Breast epithelium (tissue), 4 donors: ENCODE results near the gene NUDT19. TPM values are rescaled to one million over a fixed set of nuclear protein-coding genes. Genes with fewer than 3 reads are reported as not detected.
"Not testable (repeated sequence)": the region's sequence is repeated elsewhere in the genome, so short reads cannot be mapped to it uniquely, and the experiment has no call there.

ENCODE experiments used
- DNase-seq, 2 donors: peaks; one replicate each; pipeline ENCODE4 v3.0.0-alpha.2; 2019; ENCODE audit warnings: low spot score in 2 of 2
- H3K27ac ChIP-seq, 2 donors: fragments of 200-600 bp; sonication (generic) in 1 of 2; one replicate each; pipeline ENCODE4 v1.5.1; 2016 to 2019; ENCODE audit warnings: mild to moderate bottlenecking in 1 of 2
- H3K27me3 ChIP-seq, 2 donors: fragments of 200-600 bp; sonication (generic) in 1 of 2; one replicate each; pipeline versions ENCODE4 v1.5.1 to v1.6.0; 2017 to 2019; ENCODE audit warnings: control low read depth in 1 of 2, mild to moderate bottlenecking in 1 of 2
- H3K36me3 ChIP-seq: fragments of 200-600 bp; one replicate; pipeline ENCODE4 v1.5.1; 2019
- H3K4me1 ChIP-seq, 2 donors: fragments of 200-600 bp; sonication (generic); one replicate each; pipeline ENCODE4 v1.5.1; 2016 to 2019; ENCODE audit warnings: control low read depth in 1 of 2
- H3K4me3 ChIP-seq, 3 donors: fragments of 200-600 bp; sonication (generic); 1 replicate in 2 of 3; 2 replicates in 1 of 3; pipeline ENCODE4 v1.5.1; 2016 to 2019; ENCODE audit warnings: mild to moderate bottlenecking in 3 of 3, moderate library complexity in 2 of 3
- H3K9me3 ChIP-seq, 2 donors: fragments of 200-600 bp; sonication (generic) in 1 of 2; one replicate each; pipeline ENCODE4 v1.5.1; 2016 to 2019; ENCODE audit warnings: control low read depth in 1 of 2
- CTCF ChIP-seq, 3 donors: fragments of 450-650 bp; IDR thresholded peaks; one replicate each; pipeline ENCODE4 v1.5.1; 2016 to 2017; ENCODE audit warnings: antibody characterized with exemption in 3 of 3, mild to moderate bottlenecking in 3 of 3, moderate library complexity in 3 of 3
- POLR2A ChIP-seq: fragments of 450-650 bp; IDR thresholded peaks from one replicate; pipeline ENCODE4 v1.6.1; 2016; ENCODE audit warnings: antibody characterized with exemption, mild to moderate bottlenecking, moderate library complexity
- POLR2AphosphoS5 ChIP-seq, 3 donors: sonication (generic); formaldehyde crosslinking; IDR thresholded peaks; one replicate each; pipeline ENCODE4 v1.6.1; 2017; ENCODE audit warnings: antibody characterized with exemption in 3 of 3
- intact Hi-C: fragments of 100-400 bp; cut with DNase I; formaldehyde crosslinking; loops from one replicate; pipeline ENCODE4 v1.15.1; 2023; ENCODE audit warnings: low total_unique reads
- total RNA-seq, 3 donors: library from RNA; depleted of rRNA; stranded (reverse); fragments of >200 nt; gene quantifications; one replicate each; pipeline ENCODE4 v1.1.0, GENCODE V29; 2016

Gene NUDT19
- total RNA-seq, 3 donors from 2014 or later = 7.2 to 9.5 (median 8.0) TPM

GRCh38 chr19:32743021-32743420 lies 51.4 kb downstream of the NUDT19 start:
- no peak for DNase-seq
- intact Hi-C loops = no loop called here
- H3K4me1 ChIP-seq = no peaks in the 10 kb centered on the region
- TF ChIP-seq POLR2A (no peak), CTCF (IDR thresholded peaks at IDR 0.05) (no peak), POLR2AphosphoS5 (IDR thresholded peaks at IDR 0.05) (no peak)
- H3K9me3 ChIP-seq = no peaks in the 10 kb centered on the region
- H3K4me3 ChIP-seq = no peak overlapping the region
- H3K27me3 ChIP-seq = no peaks in the 10 kb centered on the region
- H3K36me3 ChIP-seq = no peaks in the 10 kb centered on the region
- no peak overlapping the region for H3K27ac ChIP-seq

- H3K27me3 ChIP-seq = no peaks in the 10 kb centered on the region
Measured at GRCh38 chr19:32743447-32743846, 51.8 kb downstream of the NUDT19 start.

GRCh38 chr19:32744555-32745325 lies 53.1 kb downstream of the NUDT19 start:
- no peaks in the 10 kb centered on the region for H3K27me3 ChIP-seq
- intact Hi-C loops = no loop called here
- no peak overlapping the region for H3K4me3 ChIP-seq
- H3K9me3 ChIP-seq = no peaks in the 10 kb centered on the region
- H3K27ac ChIP-seq = no peak overlapping the region
- H3K36me3 ChIP-seq = no peaks in the 10 kb centered on the region
- H3K4me1 ChIP-seq = no peaks in the 10 kb centered on the region
- TF ChIP-seq CTCF (IDR thresholded peaks at IDR 0.05) (no peak), POLR2AphosphoS5 (IDR thresholded peaks at IDR 0.05) (no peak)
- no peak for DNase-seq

More at GRCh38 chr19:32743447-32743846, 51.8 kb downstream of the NUDT19 start:
- TF ChIP-seq POLR2AphosphoS5 (IDR thresholded peaks at IDR 0.05) = no peak
- TF ChIP-seq POLR2A = no peak
- no peak for TF ChIP-seq CTCF (IDR thresholded peaks at IDR 0.05)
- intact Hi-C loops = no loop called here
- H3K4me1 ChIP-seq = no peaks in the 10 kb centered on the region
- H3K9me3 ChIP-seq = no peaks in the 10 kb centered on the region
- no peak overlapping the region for H3K27ac ChIP-seq
- H3K36me3 ChIP-seq = no peaks in the 10 kb centered on the region
- no peak for DNase-seq
- H3K4me3 ChIP-seq = no peak overlapping the region

- H3K36me3 ChIP-seq, H3K4me1 ChIP-seq, H3K27me3 ChIP-seq, H3K9me3 ChIP-seq, H3K4me3 ChIP-seq, DNase-seq, intact Hi-C loops, H3K27ac ChIP-seq: not testable (repeated sequence)
Measured at GRCh38 chr19:32745594-32746251, 54.1 kb downstream of the NUDT19 start.

- DNase-seq, intact Hi-C loops, H3K36me3 ChIP-seq, H3K4me1 ChIP-seq, H3K27ac ChIP-seq, H3K27me3 ChIP-seq, H3K9me3 ChIP-seq, H3K4me3 ChIP-seq: not testable (repeated sequence)
Measured at GRCh38 chr19:32746631-32747196, 55.1 kb downstream of the NUDT19 start.

- Histone ChIP-seq H3K27ac (no peak overlapping the region), H3K4me1 (no peaks in the 10 kb centered on the region), H3K9me3 (no peaks in the 10 kb centered on the region), H3K27me3 (no peaks in the 10 kb centered on the region), H3K4me3 (no peak overlapping the region), H3K36me3 (no peaks in the 10 kb centered on the region)
- no peak for DNase-seq
- TF ChIP-seq POLR2AphosphoS5 (IDR thresholded peaks at IDR 0.05) (no peak), CTCF (IDR thresholded peaks at IDR 0.05) (no peak), POLR2A (no peak)
- intact Hi-C loops = no loop called here
Measured at GRCh38 chr19:32748497-32748896, 56.9 kb downstream of the NUDT19 start.
